HL-60 (cell line): ENCODE data around the gene ANKS1A.

ENCODE experiments used
- DNase-seq, 2 experiments: peaks; one replicate each; pipeline ENCODE4 v3.0.0-alpha.2; 2010 to 2020; ENCODE audit warnings: low read depth in 1 of 2, low spot score in 1 of 2
- H3K27ac ChIP-seq: fragments of 250-450 bp; sonication (Bioruptor Pico); replicated peaks from 2 replicates; pipeline ENCODE4 v1.5.1; 2020; ENCODE audit warnings: mild to moderate bottlenecking, moderate library complexity
- H3K27me3 ChIP-seq: fragments of 250-450 bp; sonication (Bioruptor Pico); 2 replicates; pipeline ENCODE4 v1.5.1; 2021; ENCODE audit warnings: mild to moderate bottlenecking, moderate library complexity; ENCODE audit not compliant: insufficient read depth, poor library complexity, severe bottlenecking
- H3K4me3 ChIP-seq: replicated peaks from 2 replicates; pipeline ENCODE4 v1.5.1; 2011; ENCODE audit warnings: mild to moderate bottlenecking, control low read depth, low read length; ENCODE audit not compliant: insufficient read depth
- CTCF ChIP-seq: IDR thresholded peaks from one replicate; pipeline ENCODE4 v1.5.1; 2011; ENCODE audit warnings: low read length, control low read depth, inconsistent platforms; ENCODE audit not compliant: insufficient read depth
- GABPA ChIP-seq: IDR thresholded peaks from 2 replicates; pipeline ENCODE4 v1.6.1; 2012; ENCODE audit warnings: low read depth
- POLR2AphosphoS5 ChIP-seq: IDR thresholded peaks from 2 replicates; pipeline ENCODE4 v1.6.1; 2012; ENCODE audit warnings: low read depth
- REST ChIP-seq: IDR thresholded peaks from 2 replicates; pipeline ENCODE4 v1.6.1; 2012; ENCODE audit warnings: low read depth; ENCODE audit not compliant: insufficient replicate concordance
- SPI1 ChIP-seq: IDR thresholded peaks from 2 replicates; pipeline ENCODE4 v1.6.1; 2012; ENCODE audit warnings: low read depth, mild to moderate bottlenecking, borderline replicate concordance

Gene ANKS1A

DNA sequence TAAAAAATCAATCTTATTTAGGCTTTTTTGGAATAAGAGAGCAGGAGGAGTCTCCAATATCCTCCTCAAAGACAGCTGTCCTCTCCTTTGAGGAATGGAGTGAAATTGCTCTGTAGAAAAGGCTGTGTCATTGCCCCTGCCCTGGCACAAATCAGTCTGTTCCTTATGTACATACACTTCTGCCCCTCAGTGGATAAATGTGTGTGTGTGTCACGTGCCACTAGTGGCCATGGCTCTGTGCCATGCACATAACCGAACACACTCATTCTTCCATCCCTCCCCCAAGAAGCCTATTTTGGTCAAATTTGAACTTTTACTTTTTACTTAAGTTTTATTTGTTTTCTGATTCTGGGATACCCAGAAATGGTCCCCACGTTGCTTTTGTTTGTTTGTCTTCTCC, 49.2 kb downstream of the ANKS1A start:
- Histone ChIP-seq H3K27ac (no peak overlapping the region), H3K4me3 (no peak overlapping the region), H3K27me3 (no peaks in the 10 kb centered on the region)
- no peak for DNase-seq
- TF ChIP-seq GABPA (no peak), POLR2AphosphoS5 (no peak), REST (no peak), CTCF (no peak), SPI1 (no peak)

DNA sequence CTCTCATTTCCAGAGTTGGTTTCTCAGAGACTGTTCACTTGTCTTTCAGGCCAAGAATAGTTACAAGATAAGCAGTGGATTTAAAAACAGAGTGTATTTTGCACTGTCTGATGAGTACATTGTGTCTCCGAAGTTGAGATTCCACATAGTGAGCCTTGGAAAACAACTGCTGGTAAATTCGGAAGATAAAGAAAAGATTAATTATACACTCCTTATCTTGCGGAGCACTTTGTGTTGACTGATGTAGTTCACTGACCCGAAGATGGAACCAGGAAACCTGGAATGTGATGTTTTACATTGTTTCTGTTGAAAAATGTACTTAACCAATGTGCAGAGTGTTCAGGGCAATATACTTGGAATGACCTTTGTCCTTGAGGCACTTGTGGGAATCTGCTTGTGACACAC, 51.0 kb downstream of the ANKS1A start:
- DNase-seq: no peak
- H3K4me3 ChIP-seq: no peak overlapping the region
- H3K27me3 ChIP-seq: no peaks in the 10 kb centered on the region
- no peak overlapping the region for H3K27ac ChIP-seq
- TF ChIP-seq POLR2AphosphoS5 (no peak), REST (no peak), SPI1 (no peak)

- Histone ChIP-seq H3K4me3 (no peak overlapping the region), H3K27ac (no peak overlapping the region), H3K27me3 (no peaks in the 10 kb centered on the region)
- no peak for TF ChIP-seq CTCF
- no peak for TF ChIP-seq SPI1
- TF ChIP-seq REST: no peak
- no peak for TF ChIP-seq GABPA
- TF ChIP-seq POLR2AphosphoS5: no peak
- no peak for DNase-seq
Observed at GRCh38 chr6:34941421-34941820, 52.4 kb downstream of the ANKS1A start.

DNA sequence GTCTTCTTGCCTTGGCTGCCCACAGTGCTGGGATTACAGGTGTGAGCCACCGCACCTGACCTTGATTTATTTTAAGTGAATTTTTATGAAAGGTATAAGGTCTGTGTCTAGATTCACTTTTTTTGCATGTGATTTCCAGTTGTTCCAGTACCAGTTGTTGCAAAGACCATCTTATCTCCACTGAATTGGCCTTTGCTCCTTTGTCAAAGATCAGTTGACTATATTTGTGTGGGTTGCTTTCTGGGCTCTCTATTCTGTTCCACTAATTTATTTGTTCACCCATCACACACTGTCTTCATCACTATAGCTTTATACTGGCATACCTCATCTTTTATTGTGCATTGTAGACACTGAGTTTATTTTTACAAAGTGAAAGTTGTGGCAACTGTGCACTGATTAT, 56.3 kb downstream of the ANKS1A start:
- TF ChIP-seq SPI1 (no peak), GABPA (no peak), CTCF (no peak), REST (no peak), POLR2AphosphoS5 (no peak)
- Histone ChIP-seq H3K27me3 (no peaks in the 10 kb centered on the region), H3K27ac (no peak overlapping the region), H3K4me3 (no peak overlapping the region)
- no peak for DNase-seq
